ENCODE measurements around the gene CCND1. TPM values are rescaled to one million over a fixed set of nuclear protein-coding genes. Genes with fewer than 3 reads are reported as not detected.

The CCND1 gene
- total and polyA plus RNA-seq, 9 of the 15 experiments (the other 6 are each of a cell fraction or from before 2014, with no cell fraction given): 0.04 to 23.3 (median 3.8) TPM

GRCh38 chr11:69644962-69645675, 4.2 kb downstream of the CCND1 start:
- in situ Hi-C loops (cut with MboI): loop anchor here (5.0 kb wide), 3 partner anchors 198 to 538 kb away; partner anchors contain the start of gene MYEOV
- Histone ChIP-seq H2AFZ (ENCODE audit: low read depth, low read length) (no peak overlapping the region), H3K27ac (ENCODE audit: extremely low read depth, low read depth, low read length) (no peak overlapping the region), H3K36me3 (ENCODE audit: control insufficient read depth, insufficient read depth, low read length) (no peaks in the 10 kb centered on the region), H3K9ac (ENCODE audit: insufficient read depth in 1 of 2, low read depth in 2 of 2, low read length in 2 of 2) (no peak overlapping the region), H3K79me2 (ENCODE audit: control insufficient read depth, insufficient read depth, low read length) (peaks cover 4% of the 10 kb centered on the region; the same call in 1 of the 3 replicates), H3K4me1 (replicated peaks in 1 of 2; ENCODE audit: control insufficient read depth in 2 of 2, insufficient read depth in 2 of 2, low read length in 2 of 2) (peaks cover 3 to 73% of the 10 kb centered on the region in 2 experiments; a peak in 4 of 5 replicates), H3K4me3 (no peak overlapping the region), H3K4me2 (ENCODE audit: insufficient read depth, low read length) (no peak overlapping the region), H3K9me3 (replicated peaks; ENCODE audit: control insufficient read depth, insufficient read depth, low read depth, low read length) (no peaks in the 10 kb centered on the region), H3K27me3 (ENCODE audit: control insufficient read depth in 2 of 2, insufficient read depth in 2 of 2, low read length in 2 of 2) (peaks cover 8 to 12% of the 10 kb centered on the region in 2 experiments; a peak in 4 of 5 replicates), H4K20me1 (replicated peaks; ENCODE audit: control insufficient read depth, insufficient read depth, low read length) (no peaks in the 10 kb centered on the region; the same call in none of the 2 replicates), H3K9me1 (ENCODE audit: control insufficient read depth, insufficient read depth, low read length) (peaks cover 3% of the 10 kb centered on the region)
- WGBS (ENCODE audit: insufficient coverage, low coverage, missing lambda C conversion rate): 59% methylated on average over 11 of the region's 20 CpGs
- ATAC-seq (no peak), FAIRE-seq (no peak), DNase-seq (ENCODE audit: extremely low read depth in 1 of 4, low spot score in 3 of 4) (no peak)
- intact Hi-C loops (cut with micrococcal nuclease): loop anchor here (5.0 to 10.0 kb wide), 4 partner anchors 203 to 1010 kb away; no protein-coding TSS in a partner anchor
- ChIA-PET POLR2A (interaction anchor here (0.5 to 1.3 kb wide), 7 partner anchors 10 to 1470 kb away, joined by 3 to 6 read pairs (median 3); partner anchors contain the start of gene MYEOV), CTCF (ENCODE audit: low intra/inter-chr PET ratio) (interaction anchor here (0.6 to 3.4 kb wide), 4 partner anchors 158 to 543 kb away, joined by 3 to 43 read pairs (median 4); no protein-coding TSS in a partner anchor)
- TF ChIP-seq POLR2G (IDR thresholded peaks at IDR 0.05; ENCODE audit: low read depth, low read length) (0 out of 2 replicates have a peak, but pooled peaks have one; percentile 20), ZNF76 (CRISPR knock-in tag; IDR thresholded peaks at IDR 0.05; ENCODE audit: borderline replicate concordance) (no peak), POLR2AphosphoS2 (IDR thresholded peaks at IDR 0.05; ENCODE audit: low read length) (no peak), E2F6 (IDR thresholded peaks at IDR 0.05; ENCODE audit: borderline replicate concordance in 1 of 2, extremely low read depth in 1 of 2, insufficient read depth in 1 of 2, insufficient read length in 1 of 2, low read depth in 1 of 2, low read length in 1 of 2, poor library complexity in 1 of 2, severe bottlenecking in 1 of 2) (peak in 1 of 2 experiments; percentile 36), TEAD1 (CRISPR knock-in tag; IDR thresholded peaks at IDR 0.05) (no peak), BHLHE40 (IDR thresholded peaks at IDR 0.05; ENCODE audit: low read length) (peak; percentile 63)
- no TSS peak for BruUV-seq (replicated peaks)
